ENCODE data around the gene LY86. TPM values are rescaled to one million over a fixed set of nuclear protein-coding genes. Genes with fewer than 3 reads are reported as not detected.
A peak's percentile ranks its signal among the peaks of the same experiment; 100 is the strongest.

The LY86 gene
- 0.63 TPM for total RNA-seq

GRCh38 chr6:6588064-6588923 is at the start of gene LY86:
LY86 (plus strand) TSS chr6:6588720; CDS start chr6:6588735, 15 bp downstream.
- no peak for DNase-seq (ENCODE audit: low spot score)
- no peak for ATAC-seq

- ATAC-seq: no peak
- no peak for DNase-seq (ENCODE audit: low spot score)
These were observed 49.5 kb upstream of the LY86 start for GRCh38 chr6:6539036-6539435.

- ATAC-seq (no peak), DNase-seq (ENCODE audit: low spot score) (no peak)
These were observed 46.2 kb upstream of the LY86 start for GRCh38 chr6:6542357-6542756.

- ATAC-seq (no peak), DNase-seq (ENCODE audit: low spot score) (no peak)
These were observed 45.2 kb upstream of the LY86 start for GRCh38 chr6:6543181-6543879.

GRCh38 chr6:6545616-6546317 is 42.8 kb upstream of the LY86 start:
- ATAC-seq (no peak), DNase-seq (ENCODE audit: low spot score) (no peak)

GRCh38 chr6:6546318-6547109 is 42.0 kb upstream of the LY86 start:
- DNase-seq (ENCODE audit: low spot score) (peak; percentile 48), ATAC-seq (peak; percentile 77)

GRCh38 chr6:6547110-6547879 is 41.2 kb upstream of the LY86 start:
- DNase-seq (ENCODE audit: low spot score) (peak; percentile 87), ATAC-seq (peak; percentile 98)

- DNase-seq (ENCODE audit: low spot score): no peak
- no peak for ATAC-seq
These were observed 32.3 kb upstream of the LY86 start for GRCh38 chr6:6556161-6556737.

GRCh38 chr6:6556738-6557503 is 31.6 kb upstream of the LY86 start:
- ATAC-seq (peak; percentile 88), DNase-seq (ENCODE audit: low spot score) (no peak)

GRCh38 chr6:6557504-6557839 is 31.0 kb upstream of the LY86 start:
- DNase-seq (ENCODE audit: low spot score) (no peak), ATAC-seq (no peak)

- ATAC-seq (no peak), DNase-seq (ENCODE audit: low spot score) (no peak)
These were observed 30.6 kb upstream of the LY86 start for GRCh38 chr6:6557886-6558285.

GRCh38 chr6:6559994-6560570 is 28.4 kb upstream of the LY86 start:
- ATAC-seq: no peak
- no peak for DNase-seq (ENCODE audit: low spot score)

GRCh38 chr6:6560909-6561308 is 27.6 kb upstream of the LY86 start:
- ATAC-seq (peak; percentile 26), DNase-seq (ENCODE audit: low spot score) (no peak)

GRCh38 chr6:6564154-6564553 is 24.4 kb upstream of the LY86 start:
- ATAC-seq: no peak
- DNase-seq (ENCODE audit: low spot score): no peak

GRCh38 chr6:6565069-6565468 is 23.5 kb upstream of the LY86 start:
- DNase-seq (ENCODE audit: low spot score): no peak
- ATAC-seq: no peak

- no peak for DNase-seq (ENCODE audit: low spot score)
These were observed 23.0 kb upstream of the LY86 start for GRCh38 chr6:6565488-6565887.

GRCh38 chr6:6566766-6567165 is 21.8 kb upstream of the LY86 start:
- ATAC-seq: no peak
- DNase-seq (ENCODE audit: low spot score): no peak

More at GRCh38 chr6:6565488-6565887, 23.0 kb upstream of the LY86 start:
- ATAC-seq: no peak

GRCh38 chr6:6569096-6569810 is 19.3 kb upstream of the LY86 start:
- ATAC-seq (no peak), DNase-seq (ENCODE audit: low spot score) (no peak)

All from left lobe of liver (tissue), 2 donors.